Naive thymus-derived CD4-positive, alpha-beta T cell (primary cell): ENCODE data around the gene TP53TG5. TPM values are rescaled to one million over a fixed set of nuclear protein-coding genes. Genes with fewer than 3 reads are reported as not detected.

ENCODE experiments used
- ATAC-seq: fragments of 150-1000 bp; cut with Tn5 transposase; 2 replicates; pipeline ENCODE4 v1.10.0; 2021; ENCODE audit warnings: mild to moderate bottlenecking, moderate library complexity
- CTCF ChIA-PET: fragments of 350-600 bp; sonication (Branson Sonifier 250); formaldehyde crosslinking; loops from one replicate; lab custom pipeline; 2021; ENCODE audit warnings: antibody characterized with exemption; lab: Charles Lee
- POLR2A ChIA-PET: fragments of 350-600 bp; sonication (Branson Sonifier 250); formaldehyde crosslinking; loops from one replicate; lab custom pipeline; 2021; ENCODE audit warnings: antibody characterized with exemption, inconsistent platforms; lab: Charles Lee
- DNase-seq, 9 donors: peaks; one replicate each; pipeline versions ENCODE4 v3.0.0 to v3.0.0-alpha.2; 2020 to 2022; ENCODE audit warnings: mixed read lengths in 1 of 9
- H3K27ac ChIP-seq: one replicate; pipeline ENCODE4 v1.7.0; 2013; ENCODE audit warnings: mild to moderate bottlenecking, low read depth, low read length, moderate library complexity
- H3K27me3 ChIP-seq, 2 donors: one replicate each; pipeline ENCODE4 v1.7.0; 2013; ENCODE audit warnings: low read length in 2 of 2, mild to moderate bottlenecking in 2 of 2, moderate library complexity in 2 of 2; ENCODE audit not compliant: control insufficient read depth in 2 of 2, insufficient read depth in 2 of 2
- H3K36me3 ChIP-seq, 3 experiments: 1 replicate in 2 of 3; 2 replicates in 1 of 3; pipeline ENCODE4 v1.7.0; 2013; ENCODE audit warnings: low read length in 3 of 3, mild to moderate bottlenecking in 3 of 3, moderate library complexity in 1 of 3; ENCODE audit not compliant: insufficient read depth in 3 of 3, control insufficient read depth in 2 of 3
- H3K4me1 ChIP-seq, 2 donors: one replicate each; pipeline ENCODE4 v1.7.0; 2013; ENCODE audit warnings: low read length in 2 of 2, mild to moderate bottlenecking in 2 of 2, moderate library complexity in 1 of 2; ENCODE audit not compliant: control insufficient read depth in 2 of 2, insufficient read depth in 2 of 2
- H3K4me3 ChIP-seq: 2 replicates; pipeline ENCODE4 v1.7.0; 2013; ENCODE audit warnings: mild to moderate bottlenecking, low read length
- H3K9me3 ChIP-seq, 3 experiments: 1 replicate in 2 of 3; 2 replicates in 1 of 3; pipeline ENCODE4 v1.7.0; 2013; ENCODE audit warnings: low read length in 3 of 3; ENCODE audit not compliant: control insufficient read depth in 2 of 3
- H3K27ac Mint-ChIP-seq, 9 donors: one replicate each; pipeline ENCODE4 v1.8.0; 2020 to 2022; ENCODE audit warnings: mixed read lengths in 9 of 9, mild to moderate bottlenecking in 8 of 9, moderate library complexity in 5 of 9, inconsistent platforms in 2 of 9
- H3K27me3 Mint-ChIP-seq, 5 donors: one replicate each; pipeline ENCODE4 v1.8.0; 2021 to 2022; ENCODE audit warnings: mixed read lengths in 5 of 5, mild to moderate bottlenecking in 1 of 5
- H3K36me3 Mint-ChIP-seq, 5 donors: one replicate each; pipeline ENCODE4 v1.8.0; 2020 to 2022; ENCODE audit warnings: mixed read lengths in 5 of 5, mild to moderate bottlenecking in 3 of 5, inconsistent platforms in 1 of 5
- H3K4me1 Mint-ChIP-seq, 7 donors: one replicate each; pipeline ENCODE4 v1.8.0; 2020 to 2022; ENCODE audit warnings: mixed read lengths in 7 of 7, mild to moderate bottlenecking in 3 of 7, inconsistent platforms in 1 of 7
- H3K4me3 Mint-ChIP-seq, 10 donors: one replicate each; pipeline ENCODE4 v1.8.0; 2020 to 2022; ENCODE audit warnings: mild to moderate bottlenecking in 10 of 10, mixed read lengths in 10 of 10, moderate library complexity in 6 of 10, inconsistent platforms in 2 of 10
- H3K9me3 Mint-ChIP-seq, 11 donors: one replicate each; pipeline ENCODE4 v1.8.0; 2020 to 2022; ENCODE audit warnings: mixed read lengths in 11 of 11, mild to moderate bottlenecking in 4 of 11, inconsistent platforms in 1 of 11, moderate library complexity in 1 of 11
- intact Hi-C, 2 donors: fragments of 100-400 bp; cut with micrococcal nuclease; formaldehyde crosslinking; loops; one replicate each; pipeline ENCODE4 v1.15.1; 2023
- polyA plus RNA-seq, 2 donors: library from polyadenylated mRNA; unstranded; fragments of 300-500 nt; fragmentation: Illumina TruSeq; gene quantifications; one replicate each; pipeline ENCODE4 v1.2.3, GENCODE V29; 2021
- total RNA-seq, 6 experiments: library from RNA in 5 of 6; stranded (reverse) in 5 of 6; gene quantifications; 1 replicate in 5 of 6; 2 replicates in 1 of 6; pipeline ENCODE4 v1.2.3 and lab custom pipeline; 2021 to 2026

Gene TP53TG5
- total and polyA plus RNA-seq, 7 experiments from 2014 or later: 0.14 to 0.48 (median 0.24) TPM; not detected in 2

DNA sequence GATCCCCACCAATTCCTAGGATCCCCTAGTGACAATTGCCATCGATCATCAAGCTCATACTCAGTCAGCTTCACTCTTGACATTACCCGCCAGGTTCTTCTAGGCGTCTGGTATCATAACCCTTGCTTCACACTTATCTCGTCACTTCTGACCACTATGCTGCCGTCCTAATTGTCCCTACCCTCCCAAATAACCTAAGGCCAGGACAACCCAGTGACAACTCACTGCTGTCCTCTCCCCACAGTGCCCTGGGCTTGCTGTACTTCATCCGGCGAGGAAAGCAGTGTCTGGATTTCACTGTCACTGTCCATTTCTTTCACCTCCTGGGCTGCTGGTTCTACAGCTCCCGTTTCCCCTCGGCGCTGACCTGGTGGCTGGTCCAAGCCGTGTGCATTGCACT is 11.5 kb downstream of the TP53TG5 start:
- Histone ChIP-seq H3K27me3 (no peaks in the 10 kb centered on the region), H3K27ac (peak overlapping the region; percentile 3), H3K9me3 (no peaks in the 10 kb centered on the region), H3K4me1 (peaks cover 41% of the 10 kb centered on the region in 2 donors), H3K36me3 (peaks cover 0 to 46% (median 17%) of the 10 kb centered on the region in 3 experiments), H3K4me3 (no peak overlapping the region)
- peak overlapping the region in 3 of 9 donors; percentile 14 to 79 (median 65) for H3K27ac Mint-ChIP-seq
- ChIA-PET POLR2A (interaction anchor here (0.5 to 2.3 kb wide), 4 partner anchors 9 to 1305 kb away, joined by 3 to 10 read pairs (median 4); partner anchors contain the start of gene PIGT), CTCF (interaction anchor here (1.0 to 9.2 kb wide), 2 partner anchors 44 to 71 kb away, joined by 3 to 146 read pairs; no protein-coding TSS in a partner anchor)
- H3K27me3 Mint-ChIP-seq: peaks cover 0 to 2% (median 0%) of the 10 kb centered on the region in 5 donors
- no peak for DNase-seq
- peak overlapping the region in 1 of 10 donors; percentile 27 for H3K4me3 Mint-ChIP-seq
- peaks cover 0 to 4% (median 0%) of the 10 kb centered on the region in 11 donors for H3K9me3 Mint-ChIP-seq
- intact Hi-C loops: loop anchor here (10.0 kb wide), 1 partner anchor 402 kb away; the partner anchor contains the start of genes STK4 (in 2 of the 2) and TOMM34 (in 2 of the 2)
- no peak for ATAC-seq
- H3K4me1 Mint-ChIP-seq: peaks cover 37 to 77% (median 71%) of the 10 kb centered on the region in 7 donors
- H3K36me3 Mint-ChIP-seq: peaks cover 0 to 37% (median 6%) of the 10 kb centered on the region in 5 donors

DNA sequence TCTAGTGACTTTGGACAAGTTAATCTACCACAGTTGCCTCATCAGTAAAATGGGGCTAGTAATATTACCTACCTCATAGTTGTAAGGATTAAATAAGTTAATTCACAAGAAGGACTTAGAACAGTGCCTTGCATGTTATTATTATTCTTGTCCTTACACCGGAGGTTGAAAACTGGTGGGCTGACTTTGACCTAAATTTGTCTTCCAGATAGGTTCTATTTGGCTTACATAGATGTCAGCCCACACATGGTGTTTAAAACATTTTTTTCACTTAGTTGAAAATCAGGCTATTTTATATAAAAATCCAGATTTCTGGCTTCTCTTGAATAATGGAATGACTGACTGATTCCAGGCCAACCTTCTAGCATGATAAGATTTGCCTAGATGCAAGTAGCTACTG is 11.9 kb downstream of the TP53TG5 start:
- peaks cover 0 to 37% (median 6%) of the 10 kb centered on the region in 5 donors for H3K36me3 Mint-ChIP-seq
- DNase-seq (no peak), ATAC-seq (no peak)
- POLR2A ChIA-PET: interaction anchor here (0.5 to 6.1 kb wide), 7 partner anchors 6 to 1304 kb away, joined by 3 to 96 read pairs (median 5); partner anchors contain the start of gene PIGT
- no peaks in the 10 kb centered on the region for H3K27me3 ChIP-seq
- H3K27me3 Mint-ChIP-seq: peaks cover 0 to 2% (median 0%) of the 10 kb centered on the region in 5 donors
- peaks cover 40 to 41% of the 10 kb centered on the region in 2 donors for H3K4me1 ChIP-seq
- no peaks in the 10 kb centered on the region for H3K9me3 ChIP-seq
- peaks cover 0 to 4% (median 0%) of the 10 kb centered on the region in 11 donors for H3K9me3 Mint-ChIP-seq
- CTCF ChIA-PET: interaction anchor here (1.0 to 9.2 kb wide), 4 partner anchors 8 to 405 kb away, joined by 3 to 146 read pairs (median 6); no protein-coding TSS in a partner anchor
- H3K27ac ChIP-seq: peak overlapping the region; percentile 26
- peak overlapping the region in 1 of 10 donors; percentile 27 for H3K4me3 Mint-ChIP-seq
- H3K4me3 ChIP-seq: no peak overlapping the region
- intact Hi-C loops: loop anchor here (10.0 kb wide), 1 partner anchor 401 kb away; the partner anchor contains the start of genes STK4 (in 2 of the 2) and TOMM34 (in 2 of the 2)
- peaks cover 32 to 72% (median 68%) of the 10 kb centered on the region in 7 donors for H3K4me1 Mint-ChIP-seq
- H3K36me3 ChIP-seq: peaks cover 0 to 46% (median 17%) of the 10 kb centered on the region in 3 experiments
- peak overlapping the region in 2 of 9 donors; percentile 9 to 46 for H3K27ac Mint-ChIP-seq

DNA sequence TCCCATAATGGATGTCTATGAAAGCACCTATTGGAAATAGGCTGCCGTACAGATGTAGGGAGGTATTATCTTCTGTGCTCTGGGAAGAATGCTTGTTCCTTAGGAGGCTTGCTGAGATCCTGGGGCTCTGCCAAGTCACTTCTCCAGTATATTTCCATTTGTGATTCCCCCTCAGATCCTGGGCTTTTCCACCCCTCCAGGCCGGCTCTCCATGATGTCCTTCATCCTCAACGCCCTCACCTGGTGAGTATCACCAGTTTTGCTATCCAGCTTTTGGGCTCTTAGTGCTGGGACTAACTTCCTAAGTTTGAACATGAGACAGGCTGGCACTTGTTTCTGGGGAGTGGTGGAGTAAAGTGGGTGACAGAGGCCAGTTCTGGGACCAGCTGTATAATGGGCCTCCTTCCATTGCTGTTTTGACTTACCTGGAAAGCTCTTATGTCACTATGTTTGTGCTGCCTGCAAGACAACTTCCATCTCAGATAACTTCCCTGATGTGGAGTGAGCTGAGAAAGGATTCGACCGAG is 12.6 kb downstream of the TP53TG5 start:
- no peak overlapping the region for H3K4me3 ChIP-seq
- Mint-ChIP-seq H3K4me1 (peaks cover 32 to 65% (median 61%) of the 10 kb centered on the region in 7 donors), H3K27ac (peak overlapping the region in 6 of 9 donors; percentile 39 to 68 (median 57)), H3K36me3 (peaks cover 0 to 37% (median 6%) of the 10 kb centered on the region in 5 donors), H3K4me3 (peak overlapping the region in 9 of 10 donors; percentile 3 to 98 (median 55)), H3K9me3 (peaks cover 0 to 4% (median 0%) of the 10 kb centered on the region in 11 donors), H3K27me3 (peaks cover 0 to 2% (median 0%) of the 10 kb centered on the region in 5 donors)
- no peaks in the 10 kb centered on the region for H3K9me3 ChIP-seq
- peak in 1 of 9 donors; percentile 15 for DNase-seq
- H3K36me3 ChIP-seq: peaks cover 0 to 46% (median 17%) of the 10 kb centered on the region in 3 experiments
- peak overlapping the region; percentile 26 for H3K27ac ChIP-seq
- CTCF ChIA-PET: interaction anchor here (1.0 to 9.2 kb wide), 4 partner anchors 9 to 406 kb away, joined by 3 to 146 read pairs (median 6); no protein-coding TSS in a partner anchor
- ATAC-seq: no peak
- peaks cover 36 to 41% of the 10 kb centered on the region in 2 donors for H3K4me1 ChIP-seq
- POLR2A ChIA-PET: interaction anchor here (0.6 to 6.1 kb wide), 5 partner anchors 7 to 71 kb away, joined by 3 to 96 read pairs (median 55); partner anchors contain the start of gene PIGT
- intact Hi-C loops: loop anchor here (10.0 kb wide), 1 partner anchor 401 kb away; the partner anchor contains the start of genes STK4 (in 2 of the 2) and TOMM34 (in 2 of the 2)
- H3K27me3 ChIP-seq: no peaks in the 10 kb centered on the region

DNA sequence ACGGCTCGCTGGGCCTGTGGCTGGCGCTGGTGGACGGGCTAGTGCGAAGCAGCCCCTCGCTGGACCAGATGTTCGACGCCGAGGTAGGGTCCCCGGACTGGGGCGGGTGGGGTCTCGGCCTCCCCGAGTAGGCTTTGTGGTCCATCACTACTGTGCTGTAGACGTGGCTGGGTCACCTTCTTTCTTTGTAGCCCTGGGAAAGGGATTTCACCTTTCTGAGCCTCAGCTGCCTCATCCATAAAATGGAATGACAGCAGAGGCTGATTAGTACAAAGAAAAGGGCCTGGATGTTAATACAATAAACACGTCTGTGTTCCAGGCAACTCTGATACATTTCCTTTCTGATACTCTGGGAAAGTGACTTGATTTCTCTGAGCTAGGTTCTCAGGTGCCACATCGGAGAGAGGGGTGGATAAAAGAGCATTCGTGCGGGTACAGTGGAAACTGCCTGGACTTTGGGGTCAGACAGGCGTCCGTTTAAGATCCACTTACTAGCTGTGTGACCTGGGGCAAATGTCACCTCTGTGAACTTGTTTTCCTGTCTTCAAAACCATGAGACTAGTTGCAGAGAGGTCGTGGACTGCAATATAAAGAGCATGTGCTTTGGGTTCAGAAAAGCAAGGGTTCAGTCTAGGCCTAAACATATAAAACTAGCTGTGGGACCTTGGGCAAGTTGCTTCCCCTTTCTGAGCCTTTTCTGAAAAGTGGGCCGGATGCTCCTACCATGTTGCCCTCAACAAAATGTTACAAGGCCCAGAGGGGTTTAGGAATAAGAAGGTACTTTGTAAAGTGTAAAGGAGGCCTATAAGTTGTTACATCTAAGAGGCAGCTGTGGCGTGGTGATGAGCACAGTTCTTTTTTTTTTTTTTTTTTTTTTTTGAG is 14.3 kb downstream of the TP53TG5 start:
- Mint-ChIP-seq H3K36me3 (peaks cover 0 to 36% (median 6%) of the 10 kb centered on the region in 5 donors), H3K27me3 (peaks cover 0 to 2% (median 0%) of the 10 kb centered on the region in 5 donors), H3K9me3 (peaks cover 0 to 4% (median 0%) of the 10 kb centered on the region in 11 donors), H3K27ac (peak overlapping the region; percentile 92 to 100 (median 99)), H3K4me3 (peak overlapping the region; percentile 83 to 100 (median 97)), H3K4me1 (peaks cover 32 to 57% (median 55%) of the 10 kb centered on the region in 7 donors)
- Histone ChIP-seq H3K27me3 (no peaks in the 10 kb centered on the region), H3K4me1 (peaks cover 31 to 38% of the 10 kb centered on the region in 2 donors), H3K9me3 (no peaks in the 10 kb centered on the region), H3K27ac (peak overlapping the region; percentile 99), H3K36me3 (peaks cover 0 to 46% (median 17%) of the 10 kb centered on the region in 3 experiments), H3K4me3 (peak overlapping the region; percentile 92)
- ATAC-seq: no peak
- ChIA-PET POLR2A (interaction anchor here (0.6 to 6.1 kb wide), 19 partner anchors 9 to 1737 kb away, joined by 3 to 96 read pairs (median 6); partner anchors contain the start of genes DBNDD2 and PIGT), CTCF (interaction anchor here (0.7 to 9.2 kb wide), 16 partner anchors 8 to 904 kb away, joined by 3 to 146 read pairs (median 7); partner anchors contain the start of gene PIGT)
- peak in 2 of 9 donors; percentile 17 for DNase-seq
- intact Hi-C loops: loop anchor here (1.0 to 10.0 kb wide), 19 partner anchors 9 to 1907 kb away; partner anchors contain the start of genes DNTTIP1 (in 2 of the 2), PIGT (in 2 of the 2), STK4 (in 2 of the 2) and TOMM34 (in 2 of the 2)

GRCh38 chr20:45362804-45363610 is 15.1 kb downstream of the TP53TG5 start, which contains the start of gene SYS1:
Gene SYS1, plus strand, starts transcription at chr20:45363156. Its CDS starts 376 bp downstream, at chr20:45363532.
- H3K27me3 ChIP-seq: no peaks in the 10 kb centered on the region
- intact Hi-C loops: loop anchor here (1.0 to 10.0 kb wide), 20 partner anchors 10 to 1906 kb away; partner anchors contain the start of genes DNTTIP1 (in 2 of the 2), PIGT (in 2 of the 2), STK4 (in 2 of the 2) and TOMM34 (in 2 of the 2)
- ATAC-seq (peak; percentile 90), DNase-seq (peak; percentile 97 to 99 (median 99))
- peak within 1 kb of the TSS; percentile 92 to 100 (median 99) for H3K27ac Mint-ChIP-seq
- H3K36me3 ChIP-seq: peaks cover 0 to 38% (median 17%) of the 10 kb centered on the region in 3 experiments
- H3K27me3 Mint-ChIP-seq: peaks cover 0 to 2% (median 0%) of the 10 kb centered on the region in 5 donors
- peaks cover 0 to 4% (median 0%) of the 10 kb centered on the region in 11 donors for H3K9me3 Mint-ChIP-seq
- ChIA-PET CTCF (interaction anchor here (0.6 to 9.2 kb wide), 22 partner anchors 9 to 1054 kb away, joined by 3 to 146 read pairs (median 5); partner anchors contain the start of gene PIGT), POLR2A (interaction anchor here (0.6 to 6.1 kb wide), 26 partner anchors 10 to 1745 kb away, joined by 3 to 96 read pairs (median 4); partner anchors contain the start of genes DBNDD2, PCIF1 and PIGT)
- H3K4me1 Mint-ChIP-seq: peaks cover 24 to 56% (median 47%) of the 10 kb centered on the region in 7 donors
- H3K9me3 ChIP-seq: no peaks in the 10 kb centered on the region
- peak within 1 kb of the TSS; percentile 99 for H3K27ac ChIP-seq
- peaks cover 24 to 30% of the 10 kb centered on the region in 2 donors for H3K4me1 ChIP-seq
- peak within 1 kb of the TSS; percentile 92 for H3K4me3 ChIP-seq
- peak within 1 kb of the TSS; percentile 83 to 100 (median 97) for H3K4me3 Mint-ChIP-seq
- peaks cover 0 to 30% (median 5%) of the 10 kb centered on the region in 5 donors for H3K36me3 Mint-ChIP-seq
